ENCODE results near the gene PUM2. TPM values are rescaled to one million over a fixed set of nuclear protein-coding genes. Genes with fewer than 3 reads are reported as not detected.

Gene PUM2
- total RNA-seq, 2 donors from 2014 or later: 107 to 144 TPM

DNA sequence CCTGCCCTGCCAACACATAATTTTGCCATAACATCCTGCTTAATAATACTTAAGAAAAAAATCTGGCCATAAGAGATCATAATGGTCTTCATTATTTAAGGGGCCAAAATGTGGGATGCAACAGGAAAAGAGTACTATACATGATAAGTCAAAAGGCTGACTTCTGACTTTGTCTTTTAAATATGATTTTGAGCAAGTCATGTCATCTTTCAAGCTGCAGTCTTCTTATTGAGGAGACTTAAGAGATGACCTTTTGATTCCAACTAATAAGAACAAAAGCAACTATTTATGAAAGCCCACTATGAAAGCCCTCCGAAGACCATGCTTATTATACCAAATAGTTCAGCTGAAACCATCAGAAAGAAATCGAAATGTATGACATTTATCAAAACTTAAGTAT lies 41.6 kb downstream of the PUM2 start:
- H3K9me3 Mint-ChIP-seq: no peaks in the 10 kb centered on the region
- H3K36me3 Mint-ChIP-seq: peaks cover 4% of the 10 kb centered on the region
- H3K4me3 Mint-ChIP-seq: no peak overlapping the region
- no peak for DNase-seq (ENCODE audit: low spot score)
- peaks cover 8 to 14% of the 10 kb centered on the region in 2 donors for H3K4me1 Mint-ChIP-seq (ENCODE audit: low read depth in 2 of 2)
- H3K27ac Mint-ChIP-seq: no peak overlapping the region
- no peak for ATAC-seq
- H3K27me3 Mint-ChIP-seq: no peaks in the 10 kb centered on the region

DNA sequence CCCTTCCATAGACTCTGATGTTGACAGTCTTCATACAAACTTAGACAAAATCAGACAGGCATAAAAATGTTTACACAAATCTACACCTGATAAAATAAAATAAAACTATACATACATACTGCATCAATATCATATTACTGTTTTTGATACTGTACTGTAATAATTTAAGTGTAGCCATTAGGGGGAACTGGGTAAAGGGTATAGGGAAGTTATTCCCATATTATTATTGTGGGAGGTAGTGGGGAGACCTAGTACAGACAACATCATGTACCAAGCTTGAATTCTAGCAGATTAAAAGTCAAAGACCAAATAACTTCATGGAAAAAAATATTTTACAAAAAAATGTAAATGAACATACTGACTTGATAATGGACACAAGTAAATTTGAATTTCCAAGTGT lies 43.3 kb downstream of the PUM2 start:
- no peak overlapping the region for H3K4me3 Mint-ChIP-seq
- H3K36me3 Mint-ChIP-seq: peaks cover 4% of the 10 kb centered on the region
- no peak overlapping the region for H3K27ac Mint-ChIP-seq
- ATAC-seq (no peak), DNase-seq (ENCODE audit: low spot score) (no peak)
- H3K4me1 Mint-ChIP-seq (ENCODE audit: low read depth in 2 of 2): peaks cover 0 to 6% of the 10 kb centered on the region in 2 donors
- no peaks in the 10 kb centered on the region for H3K9me3 Mint-ChIP-seq
- H3K27me3 Mint-ChIP-seq: no peaks in the 10 kb centered on the region

DNA sequence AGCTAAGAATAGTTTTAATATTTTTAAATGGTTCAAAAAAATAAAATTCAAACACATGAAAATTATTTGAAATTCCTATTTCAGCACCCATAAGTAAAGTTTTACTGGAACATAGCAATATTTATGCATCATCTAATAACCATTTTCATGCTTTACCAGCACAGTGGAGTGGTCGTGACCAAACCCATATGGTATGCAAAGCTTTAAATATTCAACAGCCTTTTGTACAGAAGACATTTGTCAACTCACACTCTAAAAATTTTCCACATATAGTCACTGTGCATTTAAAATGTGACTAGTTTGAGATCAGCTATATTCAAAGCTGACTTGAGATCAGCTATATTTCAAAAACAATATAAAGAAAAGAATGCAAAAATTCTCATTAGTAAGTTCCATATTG lies 46.2 kb downstream of the PUM2 start:
- no peaks in the 10 kb centered on the region for H3K9me3 Mint-ChIP-seq
- DNase-seq (ENCODE audit: low spot score): no peak
- H3K36me3 Mint-ChIP-seq: peaks cover 4% of the 10 kb centered on the region
- H3K4me3 Mint-ChIP-seq: no peak overlapping the region
- H3K27me3 Mint-ChIP-seq: no peaks in the 10 kb centered on the region
- ATAC-seq: no peak
- no peak overlapping the region for H3K27ac Mint-ChIP-seq
- peaks cover 0 to 6% of the 10 kb centered on the region in 2 donors for H3K4me1 Mint-ChIP-seq (ENCODE audit: low read depth in 2 of 2)

DNA sequence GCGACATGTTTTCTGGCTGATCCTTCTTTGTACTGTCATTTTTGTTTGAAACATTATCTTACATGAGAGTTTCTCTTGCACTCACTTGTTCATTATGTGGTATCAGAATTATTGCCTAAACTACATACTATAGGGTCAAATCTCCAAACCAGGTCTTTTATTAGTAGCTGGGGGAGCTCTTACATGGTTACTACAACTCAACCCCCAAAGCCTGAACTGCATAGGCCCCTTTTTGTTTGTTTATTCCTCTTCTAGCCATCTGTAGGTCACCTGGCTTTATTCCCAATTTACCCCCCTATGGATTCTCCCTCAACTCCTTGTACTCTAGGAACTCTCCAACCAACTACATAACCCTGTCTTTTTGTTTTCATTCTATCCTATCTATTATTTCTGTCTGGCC lies 46.7 kb downstream of the PUM2 start:
- no peak for ATAC-seq
- H3K4me1 Mint-ChIP-seq (ENCODE audit: low read depth in 2 of 2): peaks cover 0 to 6% of the 10 kb centered on the region in 2 donors
- no peaks in the 10 kb centered on the region for H3K9me3 Mint-ChIP-seq
- no peak for DNase-seq (ENCODE audit: low spot score)
- peaks cover 4% of the 10 kb centered on the region for H3K36me3 Mint-ChIP-seq
- no peaks in the 10 kb centered on the region for H3K27me3 Mint-ChIP-seq
- no peak overlapping the region for H3K4me3 Mint-ChIP-seq
- H3K27ac Mint-ChIP-seq: no peak overlapping the region

DNA sequence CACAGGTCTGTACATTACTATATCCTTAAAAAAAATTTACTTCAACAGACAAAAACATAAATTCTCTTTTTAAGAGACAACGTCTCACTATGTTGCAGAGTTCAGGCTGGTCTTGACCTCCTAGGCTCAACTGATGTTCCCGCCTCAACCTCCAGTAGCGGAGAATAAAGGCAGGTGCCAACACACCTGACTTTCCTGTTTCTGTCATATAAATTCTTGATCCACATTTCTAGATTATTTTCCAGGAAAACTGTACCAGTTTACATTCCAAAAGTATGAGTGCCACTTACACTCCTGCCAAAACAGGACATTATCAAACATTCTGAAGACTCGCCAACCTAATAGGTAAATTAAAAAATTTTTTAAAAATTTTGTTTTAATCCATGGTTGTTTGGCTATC lies 48.6 kb downstream of the PUM2 start:
- H3K9me3 Mint-ChIP-seq: no peaks in the 10 kb centered on the region
- no peak for ATAC-seq
- no peak for DNase-seq (ENCODE audit: low spot score)
- H3K4me1 Mint-ChIP-seq (ENCODE audit: low read depth in 2 of 2): peaks cover 5 to 9% of the 10 kb centered on the region in 2 donors
- H3K27me3 Mint-ChIP-seq: no peaks in the 10 kb centered on the region
- H3K36me3 Mint-ChIP-seq: peaks cover 9% of the 10 kb centered on the region
- no peak overlapping the region for H3K27ac Mint-ChIP-seq
- H3K4me3 Mint-ChIP-seq: no peak overlapping the region

DNA sequence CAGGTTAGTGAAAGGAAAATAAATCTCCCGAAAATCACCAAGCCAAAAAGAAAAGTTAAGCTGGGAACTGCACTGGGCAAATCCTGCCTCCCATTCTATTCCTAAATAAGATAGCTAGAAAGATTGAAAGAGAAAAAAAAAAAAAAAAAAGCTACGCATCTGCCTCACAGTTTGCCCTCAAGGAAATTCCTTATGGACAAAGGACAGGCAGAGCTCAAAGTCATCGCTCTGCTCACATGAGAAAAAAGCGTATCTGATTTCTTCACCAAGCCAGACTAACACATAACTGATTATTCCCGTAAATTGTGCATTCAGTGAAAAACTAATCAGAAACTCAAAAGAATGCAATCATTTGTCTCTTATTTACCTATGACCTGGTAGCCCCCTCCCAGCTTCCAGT lies 50.0 kb downstream of the PUM2 start:
- DNase-seq (ENCODE audit: low spot score): no peak
- no peaks in the 10 kb centered on the region for H3K9me3 Mint-ChIP-seq
- H3K4me1 Mint-ChIP-seq (ENCODE audit: low read depth in 2 of 2): peaks cover 5 to 9% of the 10 kb centered on the region in 2 donors
- H3K27me3 Mint-ChIP-seq: no peaks in the 10 kb centered on the region
- H3K36me3 Mint-ChIP-seq: peaks cover 11% of the 10 kb centered on the region
- no peak for ATAC-seq
- H3K4me3 Mint-ChIP-seq: no peak overlapping the region
- no peak overlapping the region for H3K27ac Mint-ChIP-seq

DNA sequence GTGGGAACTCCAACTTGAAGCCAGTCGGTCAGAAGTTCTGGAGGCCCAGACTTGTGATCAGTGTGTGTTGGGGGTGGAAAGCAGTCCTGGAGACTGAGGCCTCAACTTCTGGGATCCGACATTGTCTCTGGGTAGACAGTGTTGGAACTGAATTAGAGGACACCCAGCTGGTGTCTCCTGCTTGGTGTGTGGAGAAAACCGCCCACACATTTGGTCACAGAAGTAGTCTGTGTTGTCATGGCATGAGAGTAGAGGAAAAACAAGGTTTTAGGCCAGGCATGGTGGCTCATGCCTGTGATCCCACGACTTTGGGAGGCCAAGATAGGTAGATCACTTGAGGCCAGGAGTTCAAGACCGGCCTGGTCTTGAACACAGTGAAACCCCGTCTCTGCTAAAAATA lies 51.5 kb downstream of the PUM2 start:
- DNase-seq (ENCODE audit: low spot score) (no peak), ATAC-seq (no peak)
- H3K27me3 Mint-ChIP-seq: no peaks in the 10 kb centered on the region
- peaks cover 5 to 9% of the 10 kb centered on the region in 2 donors for H3K4me1 Mint-ChIP-seq (ENCODE audit: low read depth in 2 of 2)
- H3K27ac Mint-ChIP-seq: no peak overlapping the region
- no peaks in the 10 kb centered on the region for H3K9me3 Mint-ChIP-seq
- H3K4me3 Mint-ChIP-seq: no peak overlapping the region
- peaks cover 11% of the 10 kb centered on the region for H3K36me3 Mint-ChIP-seq

DNA sequence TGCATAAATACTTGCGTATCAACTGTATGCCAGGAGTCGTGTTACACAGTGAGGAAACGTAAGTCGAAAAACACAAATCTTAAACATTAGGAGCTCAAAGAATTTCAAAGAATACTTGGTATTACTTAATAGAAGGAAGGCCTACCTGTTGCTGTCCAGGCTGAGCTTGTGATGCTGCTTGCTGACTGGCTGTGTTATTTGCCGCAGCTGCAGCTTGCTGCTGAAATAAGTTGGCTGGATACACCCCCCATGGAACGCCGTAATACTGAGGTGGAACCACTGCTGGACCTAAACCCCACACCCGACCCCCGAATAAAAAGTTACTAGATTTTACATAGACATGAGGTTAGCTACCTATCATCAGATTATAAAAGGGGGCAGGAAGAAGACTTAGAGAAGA lies 56.4 kb downstream of the PUM2 start:
- Mint-ChIP-seq H3K27me3 (no peaks in the 10 kb centered on the region), H3K36me3 (peaks cover 17% of the 10 kb centered on the region), H3K9me3 (no peaks in the 10 kb centered on the region), H3K27ac (peak overlapping the region in 1 of 2 donors; percentile 6), H3K4me1 (ENCODE audit: low read depth in 2 of 2) (peaks cover 5 to 6% of the 10 kb centered on the region in 2 donors), H3K4me3 (no peak overlapping the region)
- ATAC-seq (no peak), DNase-seq (ENCODE audit: low spot score) (no peak)

DNA sequence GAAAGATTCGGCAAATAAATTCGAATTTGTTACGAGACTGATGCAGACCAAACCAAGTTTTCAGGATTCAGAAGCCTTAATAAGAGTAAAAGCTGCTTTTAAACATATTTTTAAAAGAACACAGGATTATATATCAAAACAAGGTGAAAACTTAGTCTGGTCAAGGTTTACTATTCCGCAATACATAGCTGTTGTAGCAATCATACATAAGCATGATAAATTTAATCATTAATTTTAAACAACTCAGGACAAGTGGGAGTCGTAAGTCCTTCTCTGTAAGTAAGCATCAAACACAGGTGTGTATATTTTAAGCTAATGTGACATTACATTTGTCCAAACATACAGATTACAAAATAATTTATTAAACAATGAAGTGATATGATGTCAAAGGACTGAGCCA lies 57.7 kb downstream of the PUM2 start:
- H3K36me3 Mint-ChIP-seq: peaks cover 17% of the 10 kb centered on the region
- no peaks in the 10 kb centered on the region for H3K9me3 Mint-ChIP-seq
- ATAC-seq (no peak), DNase-seq (ENCODE audit: low spot score) (no peak)
- H3K27me3 Mint-ChIP-seq: no peaks in the 10 kb centered on the region
- H3K4me3 Mint-ChIP-seq: no peak overlapping the region
- H3K27ac Mint-ChIP-seq: no peak overlapping the region
- H3K4me1 Mint-ChIP-seq (ENCODE audit: low read depth in 2 of 2): peaks cover 2 to 5% of the 10 kb centered on the region in 2 donors

DNA sequence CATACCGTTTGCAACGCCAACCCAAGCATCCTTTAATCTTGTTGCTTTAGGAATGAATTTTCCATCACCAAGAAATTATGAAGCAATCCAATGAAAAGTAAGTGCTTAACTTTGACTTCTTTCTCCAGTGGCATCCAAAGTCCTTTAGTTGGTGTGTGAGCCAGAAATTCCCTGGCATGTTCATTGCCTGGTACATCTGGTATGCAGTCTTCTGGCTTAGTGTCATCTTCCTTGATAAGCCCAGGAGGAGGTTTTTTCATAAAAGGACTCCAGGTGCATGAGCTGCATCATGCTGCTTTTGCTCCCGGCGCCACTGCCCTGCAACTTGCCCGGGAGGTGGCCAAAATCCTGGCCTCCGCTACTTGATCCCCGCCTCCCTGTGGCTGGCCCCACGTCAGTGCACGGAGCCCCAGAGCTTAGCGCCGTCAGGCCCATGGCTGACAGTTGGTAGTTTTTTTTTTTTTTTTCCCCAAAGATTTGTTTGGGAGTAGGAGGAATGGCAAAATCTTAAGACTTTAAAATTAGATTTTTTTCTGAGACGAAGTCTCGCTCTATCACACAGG lies 58.7 kb downstream of the PUM2 start:
- Mint-ChIP-seq H3K27ac (no peak overlapping the region), H3K9me3 (no peaks in the 10 kb centered on the region), H3K4me3 (no peak overlapping the region), H3K4me1 (ENCODE audit: low read depth in 2 of 2) (peaks cover 0 to 3% of the 10 kb centered on the region in 2 donors), H3K36me3 (peaks cover 11% of the 10 kb centered on the region), H3K27me3 (no peaks in the 10 kb centered on the region)
- no peak for DNase-seq (ENCODE audit: low spot score)
- no peak for ATAC-seq

DNA sequence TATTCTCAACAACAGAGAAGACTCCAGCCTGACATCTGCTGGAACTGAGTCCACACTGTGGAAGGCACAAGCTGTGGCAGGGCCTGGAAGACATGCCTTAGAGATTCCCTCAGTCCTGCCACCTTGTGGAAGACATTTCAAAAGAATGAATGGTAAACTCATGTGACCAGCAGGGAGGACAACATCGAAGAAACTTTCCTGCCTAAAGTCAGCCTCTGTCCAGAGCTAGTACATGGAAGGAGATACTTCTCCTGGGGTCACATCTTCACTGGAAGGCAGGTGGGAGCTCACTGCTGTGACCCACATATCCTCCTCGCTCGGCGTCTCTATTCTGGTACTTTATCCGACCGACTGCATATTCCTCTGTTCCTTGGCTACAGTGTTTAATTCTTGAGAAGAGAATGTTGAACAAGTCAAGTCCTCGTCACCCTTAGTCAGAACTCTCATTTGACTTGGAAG lies 59.5 kb downstream of the PUM2 start:
- no peaks in the 10 kb centered on the region for H3K9me3 Mint-ChIP-seq

DNA sequence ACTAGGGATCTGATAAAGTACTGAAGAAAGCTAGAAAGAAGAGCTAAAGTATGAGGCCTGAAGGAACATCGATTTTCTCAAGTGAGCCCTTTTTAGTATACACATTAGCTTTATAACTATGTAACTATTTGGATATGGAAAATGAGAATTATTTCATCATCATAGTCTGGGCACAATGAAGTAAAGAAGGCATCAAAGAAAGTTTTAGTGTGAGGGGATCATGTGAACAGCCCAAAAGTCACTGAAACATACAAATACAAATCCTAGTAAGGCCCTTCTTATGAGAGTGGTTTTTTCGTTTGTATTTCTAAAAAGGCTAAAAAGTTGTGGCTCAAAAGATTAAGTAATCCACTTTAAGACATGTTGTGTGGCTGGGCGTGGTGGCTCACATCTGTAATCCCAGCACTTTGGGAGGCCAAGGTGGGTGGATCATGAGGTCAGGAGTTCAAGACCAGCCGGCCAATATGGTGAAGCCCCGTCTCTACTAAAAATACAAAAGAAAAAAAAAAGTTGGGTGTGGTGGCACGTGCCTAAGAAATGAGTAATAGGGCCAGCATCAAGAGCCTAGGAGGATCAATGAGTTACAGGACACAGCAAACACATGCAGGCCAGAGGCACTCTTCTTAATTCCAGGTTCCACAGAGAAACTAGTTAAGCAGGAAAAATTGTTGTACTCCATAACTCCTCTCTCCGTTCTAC lies 61.9 kb downstream of the PUM2 start:
- ATAC-seq: no peak
- no peak overlapping the region for H3K27ac Mint-ChIP-seq

More for the DNA sequence above, 59.5 kb downstream of the PUM2 start:
- H3K36me3 Mint-ChIP-seq: peaks cover 6% of the 10 kb centered on the region
- no peaks in the 10 kb centered on the region for H3K4me1 Mint-ChIP-seq (ENCODE audit: low read depth in 2 of 2)
- H3K27me3 Mint-ChIP-seq: no peaks in the 10 kb centered on the region
- no peak for ATAC-seq
- no peak for DNase-seq (ENCODE audit: low spot score)
- no peak overlapping the region for H3K27ac Mint-ChIP-seq
- no peak overlapping the region for H3K4me3 Mint-ChIP-seq

DNA sequence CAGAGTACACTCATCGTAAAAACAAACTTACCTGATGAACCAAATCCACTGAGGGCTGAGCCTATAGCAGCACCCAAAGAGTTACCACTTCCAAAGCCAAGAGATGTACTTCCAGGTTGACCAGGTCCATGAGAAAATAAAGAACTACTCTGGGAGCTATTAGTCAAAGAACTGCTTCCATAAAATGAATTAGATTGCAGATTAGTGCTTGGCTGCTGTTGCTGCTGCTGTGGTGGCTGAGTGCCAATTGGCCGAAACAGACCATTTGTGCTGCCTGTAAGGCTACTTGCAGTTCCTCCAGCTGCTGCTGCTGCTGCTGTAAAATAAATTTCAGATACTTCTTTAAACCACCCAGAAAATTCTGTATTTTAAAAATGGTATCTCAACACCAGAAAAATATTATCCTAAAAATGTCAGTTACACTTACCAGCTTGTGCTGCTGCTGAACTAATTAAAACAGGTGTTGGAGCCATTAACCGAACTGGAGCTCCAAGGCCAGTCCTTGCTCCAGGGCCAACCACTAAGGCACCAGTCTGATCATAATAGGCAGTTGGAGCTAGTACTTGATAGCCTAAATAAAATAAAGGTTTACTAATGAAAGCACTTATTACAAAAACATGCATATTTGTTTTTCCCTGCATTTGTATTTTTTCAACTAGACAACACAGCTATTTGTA lies 67.6 kb downstream of the PUM2 start:
- H3K36me3 Mint-ChIP-seq: peaks cover 9% of the 10 kb centered on the region
- DNase-seq (ENCODE audit: low spot score): no peak
- peaks cover 4 to 6% of the 10 kb centered on the region in 2 donors for H3K4me1 Mint-ChIP-seq (ENCODE audit: low read depth in 2 of 2)
- H3K4me3 Mint-ChIP-seq: no peak overlapping the region
- H3K27me3 Mint-ChIP-seq: no peaks in the 10 kb centered on the region
- no peak overlapping the region for H3K27ac Mint-ChIP-seq
- H3K9me3 Mint-ChIP-seq: no peaks in the 10 kb centered on the region
- no peak for ATAC-seq

More for the DNA sequence above, 61.9 kb downstream of the PUM2 start:
- DNase-seq (ENCODE audit: low spot score): no peak
- Mint-ChIP-seq H3K4me1 (ENCODE audit: low read depth in 2 of 2) (no peaks in the 10 kb centered on the region), H3K27me3 (no peaks in the 10 kb centered on the region), H3K36me3 (peaks cover 6% of the 10 kb centered on the region), H3K9me3 (no peaks in the 10 kb centered on the region), H3K4me3 (no peak overlapping the region)

DNA sequence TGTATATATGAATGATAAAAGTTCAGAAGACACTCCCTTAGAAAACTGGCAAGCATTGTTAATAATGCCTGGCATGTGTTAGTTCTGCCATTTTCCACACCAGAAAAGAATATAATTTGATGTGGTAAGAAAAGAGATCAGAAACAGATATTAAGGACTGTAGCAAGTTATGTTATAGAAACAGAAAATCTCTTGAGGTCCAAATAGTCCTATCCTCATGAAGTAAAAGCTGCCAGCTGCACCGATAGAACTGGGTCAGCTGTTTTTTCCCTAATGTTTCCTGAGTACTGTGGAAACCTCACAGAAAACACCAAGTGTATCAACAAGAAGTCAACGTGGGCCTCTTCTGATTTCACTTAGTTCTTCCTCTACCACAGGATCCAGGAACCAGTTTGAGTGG lies 68.8 kb downstream of the PUM2 start:
- ATAC-seq (no peak), DNase-seq (ENCODE audit: low spot score) (no peak)
- Mint-ChIP-seq H3K4me3 (no peak overlapping the region), H3K36me3 (peaks cover 9% of the 10 kb centered on the region), H3K27me3 (no peaks in the 10 kb centered on the region), H3K9me3 (no peaks in the 10 kb centered on the region), H3K27ac (no peak overlapping the region), H3K4me1 (ENCODE audit: low read depth in 2 of 2) (peaks cover 4 to 6% of the 10 kb centered on the region in 2 donors)

Data from natural killer cell treated with Interleukin-12 subunit alpha and Interleukin-12 subunit beta and Interleukin-15 and Interleukin-18, amount 100 ng/mL, for 72 hours (primary cell).